ENCODE measurements around the gene TNS3.

TNS3 gene

DNA sequence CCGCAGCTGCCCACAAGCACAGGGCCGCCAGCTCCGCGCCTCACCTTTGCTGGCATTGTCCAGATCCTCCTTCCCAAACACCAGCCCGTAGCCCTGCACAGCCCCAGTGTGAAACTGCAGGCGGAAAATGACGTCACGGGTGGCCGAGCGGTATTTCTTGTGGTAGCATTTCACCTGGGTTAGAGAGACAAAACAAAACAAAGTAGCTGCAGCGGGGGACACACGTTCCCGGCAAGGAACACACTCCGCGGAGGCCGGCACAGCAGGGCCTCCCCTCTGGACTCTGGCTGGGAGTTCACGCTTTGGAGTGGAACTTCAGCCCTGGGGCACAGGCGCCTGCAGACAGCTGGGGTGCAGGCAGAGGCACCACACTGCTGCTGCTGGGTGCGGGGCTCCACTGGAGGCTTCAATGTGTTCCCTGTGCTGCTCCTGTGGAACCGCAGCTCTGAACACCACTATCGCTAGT is 181.1 kb downstream of the TNS3 start:
- peak; percentile 84 for DNase-seq

DNA sequence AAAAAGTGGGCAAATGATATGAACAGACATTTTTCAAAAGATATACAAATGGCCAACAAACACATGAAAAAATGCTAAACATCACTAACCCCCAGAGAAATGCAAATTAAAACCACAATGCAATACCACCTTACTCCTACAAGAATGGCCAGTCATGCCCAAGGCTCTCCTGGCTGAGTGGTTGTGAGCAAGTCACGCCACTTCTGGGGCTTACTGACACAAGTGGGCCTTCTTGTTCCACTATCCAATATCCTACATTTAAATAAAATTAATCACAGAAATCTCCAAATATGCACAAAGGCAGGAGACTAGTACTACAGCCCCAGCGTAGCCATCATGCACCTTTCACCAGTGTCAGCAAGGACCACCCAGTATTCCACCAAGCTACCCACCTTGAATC is 181.9 kb downstream of the TNS3 start:
- DNase-seq: no peak

DNA sequence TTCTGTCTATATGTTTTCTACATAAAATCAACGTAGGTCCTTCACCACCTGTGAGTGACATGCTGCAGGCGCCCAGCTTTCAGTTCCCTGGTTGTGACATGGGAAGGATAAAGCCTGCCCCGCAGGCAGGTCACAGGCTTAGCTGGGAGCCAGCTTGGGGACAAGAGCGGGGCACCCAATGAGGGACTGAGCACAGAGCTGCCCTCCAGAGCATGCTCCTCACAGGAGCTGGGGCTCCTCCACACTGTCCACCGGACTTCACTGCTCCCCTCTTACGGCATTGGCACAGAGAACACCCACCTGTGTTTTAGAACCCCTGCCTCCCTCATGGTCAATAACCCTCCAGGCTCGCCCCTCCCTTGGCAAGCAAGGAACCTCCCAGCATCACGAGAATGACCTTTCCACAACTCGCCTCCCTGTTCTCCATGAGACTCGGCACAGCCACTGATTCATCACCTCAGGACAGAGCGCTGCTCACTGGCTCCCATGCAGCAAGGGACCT is 187.1 kb downstream of the TNS3 start:
- DNase-seq: no peak

DNA sequence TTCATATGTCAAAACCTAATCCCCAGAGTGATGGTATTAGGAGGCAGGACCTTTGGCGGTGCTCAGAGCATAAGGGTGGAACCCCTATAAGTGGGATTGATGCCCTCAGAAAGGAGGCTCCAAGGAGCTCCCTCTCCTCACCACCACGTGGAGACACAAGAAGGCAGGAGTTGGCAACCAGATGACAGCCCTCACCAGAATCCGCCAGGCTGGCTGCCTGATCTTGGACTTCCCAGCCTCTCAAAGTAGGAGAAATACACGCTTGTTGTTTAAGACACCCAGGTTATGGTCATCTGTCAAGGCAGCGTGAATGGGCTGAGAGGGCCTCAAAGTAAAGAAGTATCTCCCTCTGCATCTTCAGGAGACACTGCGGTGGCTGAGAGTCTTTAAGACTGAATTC is 187.7 kb downstream of the TNS3 start:
- no peak for DNase-seq

DNA sequence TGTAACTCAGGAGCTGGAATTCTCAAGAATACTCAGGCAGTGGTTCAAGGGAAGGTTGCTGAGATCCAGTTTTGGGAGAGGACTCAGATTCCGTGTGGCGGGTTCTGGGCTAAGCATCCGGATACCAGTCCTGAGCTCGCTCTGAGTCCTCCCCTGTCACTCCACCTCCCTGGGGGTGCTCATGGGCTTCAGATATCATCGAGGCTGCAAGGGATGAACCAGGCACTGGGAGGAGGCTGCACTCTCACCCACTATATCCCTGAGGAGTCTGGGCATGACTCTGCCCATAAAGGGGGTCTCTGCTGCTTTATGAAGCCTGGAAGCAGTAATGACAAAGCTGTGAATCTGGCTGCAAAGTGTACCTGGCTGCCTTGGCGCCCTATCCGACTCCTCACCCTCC is 188.5 kb downstream of the TNS3 start:
- DNase-seq: no peak

DNA sequence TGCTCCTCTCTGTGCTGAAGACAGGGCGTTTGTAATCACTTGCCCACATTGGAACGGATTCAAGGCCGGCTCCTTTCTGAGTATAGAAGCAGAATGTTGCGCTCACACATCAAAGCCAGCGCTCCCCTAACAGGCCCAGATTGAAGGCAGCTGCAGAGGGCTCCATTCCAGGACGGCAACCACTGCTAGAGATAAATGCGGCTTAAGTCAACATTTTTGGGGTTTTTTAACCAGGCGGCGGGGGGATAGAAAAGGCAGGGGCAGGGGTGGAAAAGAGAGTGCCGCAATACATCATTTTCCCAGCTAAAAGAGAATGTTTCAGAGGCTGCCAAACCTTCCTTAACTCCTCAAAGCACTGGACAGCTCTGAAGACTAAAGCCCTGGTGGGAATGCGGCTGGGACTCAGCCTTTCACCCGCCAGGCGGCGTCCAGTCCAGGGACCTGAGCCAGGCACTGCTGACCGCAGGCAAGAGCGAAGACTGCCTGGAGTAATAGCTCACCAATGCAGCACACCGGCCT is 189.6 kb downstream of the TNS3 start:
- no peak for DNase-seq

DNA sequence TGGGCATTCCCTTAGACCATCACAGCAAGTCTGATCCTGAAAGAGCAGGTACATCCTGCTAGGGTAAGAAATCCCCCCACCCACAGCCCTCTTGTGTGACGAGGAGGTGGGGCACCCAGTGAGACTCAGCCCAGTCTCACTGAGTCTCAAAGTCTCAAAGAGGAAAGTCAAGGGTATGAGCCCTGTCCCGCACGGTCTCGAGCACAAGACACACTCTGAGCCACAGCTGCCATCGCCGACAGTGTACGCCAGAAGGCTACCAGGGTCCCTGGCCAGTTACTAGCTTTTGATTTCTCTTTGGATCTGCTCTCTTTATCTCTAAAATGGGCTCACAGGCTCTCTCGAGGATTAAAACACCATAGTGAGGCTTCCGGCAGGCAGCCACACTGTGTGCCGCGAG is 190.2 kb downstream of the TNS3 start:
- no peak for DNase-seq

DNA sequence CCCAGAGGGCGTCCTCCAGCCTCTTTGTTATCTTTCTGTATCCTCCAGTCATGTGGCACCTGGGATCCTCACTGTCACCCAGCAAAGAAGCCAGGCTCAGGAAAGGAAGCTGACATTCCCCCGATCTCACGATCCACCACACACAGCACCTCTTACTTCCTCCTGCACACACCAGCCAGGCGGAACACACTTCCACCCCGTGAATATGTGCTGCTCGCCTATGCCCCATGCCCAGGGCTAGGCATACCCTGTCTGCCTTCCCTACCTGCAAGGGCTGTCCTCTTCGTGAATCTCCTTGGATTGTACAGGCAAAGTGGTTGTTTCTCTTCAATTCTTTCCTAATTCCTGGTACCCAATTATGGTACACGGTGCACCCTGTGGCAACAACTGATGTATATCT is 191.0 kb downstream of the TNS3 start:
- no peak for DNase-seq

DNA sequence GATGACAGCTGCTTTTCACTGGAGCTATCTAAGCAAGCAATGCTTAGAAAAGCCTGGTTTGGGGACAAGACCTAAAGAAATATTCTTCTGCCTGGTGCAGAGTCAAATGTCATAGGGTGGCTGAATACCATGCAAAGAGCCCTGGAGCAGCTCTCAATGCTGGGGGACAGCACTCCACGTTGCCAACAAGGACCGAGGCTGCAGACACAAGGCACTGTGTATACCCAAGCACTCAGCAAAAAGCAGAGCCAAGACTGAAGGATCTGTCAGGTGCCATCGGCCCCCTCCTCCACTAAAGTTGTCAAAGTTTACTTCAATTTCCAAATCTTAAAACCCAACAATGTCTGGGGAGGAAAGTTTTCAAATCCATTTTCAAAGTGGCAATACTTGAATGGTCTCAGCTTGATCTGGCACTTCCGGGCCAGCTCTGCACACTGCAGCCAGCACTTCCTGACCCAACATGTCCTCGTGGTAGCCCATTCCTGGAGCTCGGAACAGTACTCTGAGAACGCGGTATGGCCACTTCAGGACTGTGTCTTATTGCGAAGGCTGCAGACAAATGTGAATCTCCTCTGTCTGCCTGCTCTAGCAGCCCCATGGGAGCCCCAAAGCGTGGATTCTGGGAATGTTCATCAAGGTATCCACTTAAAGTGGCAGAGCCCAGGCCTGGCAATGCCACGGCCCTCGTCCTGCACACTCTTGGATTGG is 191.8 kb downstream of the TNS3 start:
- DNase-seq: no peak

DNA sequence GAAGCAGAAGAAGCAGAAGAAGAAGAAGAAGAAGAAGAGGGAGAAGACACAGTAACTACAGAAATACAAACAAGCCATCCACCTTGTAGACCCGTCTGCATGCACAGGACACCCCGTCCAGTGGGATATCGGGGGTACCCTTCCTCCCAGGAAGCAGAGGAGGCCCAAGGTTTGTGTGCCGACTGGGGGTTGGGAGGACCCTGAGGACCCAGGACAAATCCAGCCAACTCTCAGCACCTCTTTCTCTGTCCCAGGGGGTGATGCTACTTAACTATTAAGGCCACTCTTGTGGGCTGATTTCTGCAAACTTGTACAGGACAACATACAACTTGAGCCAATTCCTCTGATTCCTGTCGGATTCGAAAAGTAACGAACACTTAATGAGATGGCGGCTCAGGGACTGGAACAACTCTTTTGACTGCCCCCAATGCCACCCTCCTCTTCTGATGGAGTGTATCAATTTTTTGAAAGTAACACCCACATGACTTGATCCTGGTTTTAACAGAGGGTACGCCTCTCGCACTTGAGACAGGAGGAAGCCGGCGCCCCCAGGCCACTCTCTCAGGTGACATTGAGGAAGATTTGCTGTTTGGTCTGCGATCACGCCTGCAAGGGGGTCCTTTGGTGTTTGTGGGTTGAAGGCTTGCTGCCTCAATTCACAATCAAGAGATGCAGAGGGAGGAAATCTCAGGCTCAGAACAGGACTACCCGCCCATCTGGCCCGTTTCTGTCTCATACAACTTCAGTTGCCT is 192.6 kb downstream of the TNS3 start:
- no peak for DNase-seq

DNA sequence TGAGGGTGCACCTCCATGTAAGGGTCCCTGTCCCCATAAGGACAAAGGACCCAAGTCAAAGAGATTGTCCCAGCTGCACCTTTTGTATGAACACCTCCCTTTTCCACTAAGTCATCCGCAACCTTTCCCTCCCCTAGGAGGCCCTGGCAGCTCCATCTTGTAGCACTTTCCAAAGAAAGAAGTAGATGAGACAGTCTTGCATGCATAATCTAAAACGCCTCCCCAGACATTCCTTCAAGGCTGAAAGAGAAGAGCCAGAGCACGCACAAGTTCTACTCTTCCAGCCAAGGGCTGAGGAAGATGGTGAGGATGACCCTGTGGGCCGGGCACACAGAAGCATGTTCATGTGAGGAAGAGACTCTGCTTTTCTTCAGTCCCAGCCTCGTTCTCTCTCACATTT is 194.4 kb downstream of the TNS3 start:
- no peak for DNase-seq

DNA sequence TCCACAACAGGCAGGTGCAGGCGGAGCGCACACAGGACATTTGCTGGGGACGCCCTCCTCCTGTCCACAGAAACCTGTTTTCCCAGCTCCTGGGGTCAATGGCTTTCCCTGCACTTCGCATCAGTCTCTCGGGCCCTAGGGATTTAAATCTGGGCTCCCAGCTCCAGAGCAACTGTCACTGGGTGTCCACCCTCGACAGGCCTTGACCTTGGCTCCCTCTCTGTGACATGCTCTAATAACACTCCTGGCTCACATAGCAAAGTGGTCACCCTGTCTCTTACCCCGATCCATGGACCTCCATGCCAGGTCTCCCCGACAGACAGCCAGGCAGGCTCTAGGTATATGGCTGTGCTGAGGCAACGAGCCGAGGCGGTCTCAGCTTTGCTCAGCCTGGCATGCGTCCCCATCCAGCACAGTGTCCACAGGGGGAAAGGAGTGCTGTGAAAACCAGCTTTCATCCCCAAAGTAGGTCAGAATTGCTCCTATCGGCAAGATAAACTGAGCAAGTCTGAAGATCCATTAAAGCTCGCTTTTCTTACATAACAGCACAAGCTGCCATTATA is 195.6 kb downstream of the TNS3 start:
- no peak for DNase-seq

DNA sequence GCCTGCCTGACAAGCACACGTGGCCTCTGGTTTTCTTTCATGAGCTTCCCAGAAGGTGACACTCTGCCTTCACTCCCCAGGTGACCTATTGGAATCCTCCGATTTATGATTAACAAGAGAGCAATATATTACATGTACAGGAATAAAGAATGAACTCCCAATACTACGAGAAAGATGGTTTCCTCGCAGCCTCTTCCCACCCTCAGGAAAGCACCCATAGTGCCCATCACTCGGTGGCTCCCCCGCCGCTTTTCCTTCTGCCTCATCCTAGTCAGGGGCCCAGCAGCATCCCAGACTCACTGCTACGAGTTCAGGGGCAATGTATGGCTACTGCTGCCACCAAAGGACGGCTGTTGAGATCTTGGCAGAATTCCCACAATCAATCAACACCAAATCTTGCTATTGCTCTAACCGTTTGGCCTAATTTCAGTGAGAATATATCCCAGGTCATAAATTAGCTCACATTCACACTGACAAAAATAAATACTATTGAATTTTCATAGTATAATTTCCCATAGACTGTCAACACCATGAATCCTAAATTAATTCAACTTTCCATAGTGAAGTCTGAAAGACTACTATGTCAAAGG is 196.3 kb downstream of the TNS3 start:
- no peak for DNase-seq

DNA sequence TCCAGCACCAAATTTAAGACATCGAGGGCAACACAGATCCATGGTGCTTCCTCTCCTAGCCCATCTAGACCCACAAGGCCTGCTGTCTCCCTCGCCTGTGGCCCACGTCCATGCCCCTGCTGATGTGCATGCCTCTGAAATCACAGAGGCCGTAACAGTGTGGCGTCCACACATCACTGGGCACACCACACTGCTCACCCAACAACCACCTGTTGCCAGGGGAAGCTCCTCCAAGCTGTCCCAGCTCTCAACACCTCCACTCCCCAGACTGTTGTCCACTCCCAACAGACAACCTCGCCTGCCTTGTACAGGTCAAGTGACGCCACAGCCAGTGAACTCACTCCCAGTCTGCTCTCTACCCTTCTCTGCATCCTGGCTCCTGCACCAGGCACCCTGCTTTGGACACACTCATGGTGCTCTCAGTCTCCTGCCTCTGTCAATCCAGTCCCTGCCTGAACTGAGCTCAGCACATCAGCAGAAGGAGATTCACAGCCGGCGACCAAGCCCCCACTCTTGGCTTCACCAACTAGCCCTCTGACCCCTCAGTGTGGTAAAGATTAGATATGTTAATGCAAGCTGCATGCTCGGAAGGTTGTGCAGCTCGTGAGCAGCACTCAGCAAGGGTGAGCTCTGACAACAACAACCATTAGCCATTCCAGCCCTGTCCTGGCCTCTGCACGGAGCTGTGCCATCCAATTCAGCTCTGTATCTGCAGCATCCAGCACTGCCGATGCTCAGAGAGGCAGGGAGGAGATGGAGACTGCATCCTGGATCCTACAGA is 197.0 kb downstream of the TNS3 start:
- no peak for DNase-seq

DNA sequence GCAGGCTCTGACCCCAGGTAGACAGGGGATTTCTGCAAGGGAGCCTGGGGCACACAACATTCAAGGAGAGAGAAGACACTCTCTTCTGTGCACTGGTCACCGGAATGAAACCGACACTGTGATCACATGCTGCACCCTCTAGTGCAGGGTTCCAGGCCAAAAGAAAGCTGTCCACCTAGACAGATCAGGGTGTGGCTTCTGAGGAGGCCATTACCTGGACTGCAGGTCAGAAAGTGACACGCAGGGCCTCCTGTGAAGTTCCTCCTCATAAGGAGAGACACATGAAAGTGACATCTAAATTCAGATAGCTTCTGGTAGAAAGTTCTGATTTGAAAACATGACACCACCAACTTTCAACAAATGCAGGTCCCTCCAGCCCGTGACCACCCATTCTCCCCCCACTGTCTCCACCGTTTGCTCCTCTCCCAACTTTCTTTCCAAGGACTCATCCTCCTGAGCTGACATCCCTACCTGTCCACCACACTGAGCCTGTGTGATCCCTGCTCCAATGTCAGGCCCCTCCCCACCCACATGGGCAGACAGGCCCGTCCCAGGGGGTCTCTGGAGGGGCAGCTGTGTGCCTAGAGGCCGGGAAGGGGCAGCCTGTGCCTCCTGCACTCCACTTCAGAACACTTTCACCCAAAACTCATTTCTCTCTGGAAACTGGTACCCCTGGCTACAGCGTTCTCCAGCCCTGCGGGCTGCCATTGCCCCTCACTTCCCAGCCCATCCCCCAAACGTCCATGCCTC is 198.0 kb downstream of the TNS3 start:
- no peak for DNase-seq

DNA sequence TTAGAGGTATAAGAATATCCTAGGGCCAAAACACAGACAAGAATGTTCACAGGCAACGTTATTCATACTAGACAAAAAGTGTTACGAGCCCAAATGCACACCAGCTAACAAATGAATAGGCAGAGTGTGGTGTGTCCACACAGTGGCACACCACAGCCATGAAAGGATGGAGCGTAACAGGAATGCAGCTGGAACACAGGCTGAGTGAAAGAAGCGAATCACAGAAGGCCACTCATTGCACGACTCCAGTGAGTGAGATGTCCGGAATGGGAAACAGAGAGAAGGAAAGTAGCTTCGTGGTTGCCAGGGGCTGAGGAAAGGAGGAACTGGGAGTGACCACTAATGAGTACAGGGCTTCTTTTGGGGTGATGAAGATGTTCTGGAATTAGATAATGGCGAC is 198.8 kb downstream of the TNS3 start:
- peak; percentile 53 for DNase-seq

DNA sequence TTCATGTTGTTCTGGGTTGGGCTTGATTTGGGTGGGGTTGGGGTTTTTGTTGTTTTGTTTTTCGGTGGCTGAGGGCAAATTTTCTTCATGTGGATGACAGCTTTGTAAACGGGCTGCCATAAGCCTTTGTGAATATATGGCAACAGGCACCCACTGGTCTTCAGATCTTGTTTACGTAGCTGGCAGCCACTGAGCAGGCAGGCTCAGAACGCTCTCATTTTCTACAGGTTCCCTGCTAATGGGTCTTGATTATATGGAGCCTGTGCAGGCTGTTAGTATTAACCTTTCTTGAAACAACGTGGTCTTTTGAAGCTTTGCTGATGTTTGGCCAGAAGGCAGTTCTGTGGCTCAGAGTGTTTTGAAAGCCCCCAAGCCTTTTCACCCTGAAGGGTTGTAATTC is 199.7 kb downstream of the TNS3 start:
- peak; percentile 94 for DNase-seq

DNA sequence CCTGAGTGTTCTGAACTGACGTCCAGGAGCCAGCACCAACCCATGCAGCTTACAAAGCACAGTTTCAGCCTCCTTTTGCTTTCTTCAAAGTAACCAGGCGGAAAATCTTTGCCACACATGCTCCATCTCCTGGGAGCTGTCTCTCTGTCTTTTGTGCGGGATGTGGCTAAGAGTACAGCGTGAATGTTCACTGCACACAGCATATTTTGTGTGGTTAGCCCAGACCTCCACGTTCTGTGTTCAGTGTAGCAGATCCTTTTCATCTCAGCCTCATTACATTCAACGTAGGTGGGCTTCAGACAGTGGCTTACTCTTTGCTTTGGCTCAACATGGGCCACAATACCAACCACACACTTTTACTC is 200.8 kb downstream of the TNS3 start:
- no peak for DNase-seq

DNA sequence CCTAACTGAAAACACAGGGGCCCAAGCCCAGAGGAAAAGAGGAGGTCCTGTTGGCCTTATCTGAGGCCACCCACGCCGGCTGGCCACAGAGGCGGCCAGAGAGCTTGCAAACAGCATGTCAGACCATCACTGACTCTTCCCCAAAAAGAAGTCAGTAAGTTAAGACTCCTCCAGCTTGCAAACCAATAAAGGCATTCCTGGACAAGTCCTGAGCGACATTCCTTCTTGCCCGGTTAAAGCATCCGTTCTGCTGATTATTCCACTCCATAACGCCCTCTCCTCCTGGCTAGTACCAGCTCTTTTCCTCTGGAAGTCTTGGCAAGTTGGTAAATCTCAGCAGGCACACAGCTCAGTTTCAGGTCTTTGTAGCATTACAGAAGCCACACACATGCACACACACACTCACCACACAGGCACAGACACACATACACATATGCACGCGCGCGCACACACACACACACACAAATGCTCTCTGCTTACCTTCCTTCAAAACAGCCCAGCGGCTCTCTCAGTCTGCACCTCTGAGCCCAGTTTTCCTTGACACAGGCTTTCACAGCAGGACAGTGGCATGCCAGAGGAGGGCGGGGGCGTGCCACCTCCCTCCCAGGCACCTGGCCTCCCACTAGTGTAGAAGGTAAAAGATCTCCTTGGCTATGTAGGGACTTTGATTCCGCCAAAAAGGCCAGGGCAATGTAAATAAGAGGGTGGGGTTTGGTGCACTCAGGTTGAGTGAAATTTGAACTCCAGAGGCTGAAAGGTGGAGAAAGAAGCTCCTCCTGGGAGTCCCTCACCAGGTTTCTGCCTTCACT is 201.4 kb downstream of the TNS3 start:
- peak; percentile 94 for DNase-seq

DNA sequence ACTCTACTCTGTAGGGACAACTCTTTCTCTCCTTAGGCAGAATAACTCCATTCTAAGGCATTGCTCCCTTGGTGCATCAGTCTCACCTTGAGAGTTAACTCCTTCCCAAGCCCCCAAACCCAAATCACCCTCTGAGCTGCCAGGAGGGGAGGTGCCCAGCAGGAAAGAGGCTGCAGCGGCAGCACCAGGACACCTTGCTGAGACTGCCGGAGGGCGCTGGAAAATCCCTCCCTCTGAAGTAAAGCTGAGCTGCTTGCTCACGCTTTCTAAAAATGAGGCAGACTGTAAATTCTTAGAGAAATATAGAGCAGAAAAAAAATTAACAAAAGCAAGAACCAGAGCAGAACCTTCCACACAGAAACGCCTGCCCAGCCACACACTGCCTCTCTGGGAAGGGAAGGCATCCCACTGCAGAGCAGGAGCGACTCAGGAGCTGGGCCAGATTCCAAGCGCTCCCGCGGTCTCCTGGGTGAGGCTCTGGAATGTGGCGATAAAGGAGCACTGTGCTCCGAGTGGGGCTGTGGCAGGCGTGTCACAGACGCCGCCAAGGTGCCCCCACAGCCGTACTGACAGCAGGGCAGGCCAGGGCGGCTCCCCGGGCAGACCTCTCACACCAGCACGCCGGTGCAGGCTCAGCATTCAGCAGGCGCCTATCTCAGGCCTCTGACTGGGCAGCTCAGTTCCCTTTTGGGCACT is 202.1 kb downstream of the TNS3 start:
- DNase-seq: peak; percentile 58

Measured in NCI-H69 (cell line).